ENCODE measurements around the gene RRP12. TPM values are rescaled to one million over a fixed set of nuclear protein-coding genes. Genes with fewer than 3 reads are reported as not detected.

RRP12 gene
- total RNA-seq, 2 experiments from 2014 or later = 99.8 to 110 TPM

GRCh38 chr10:97356918-97357317 is 44.2 kb downstream of the RRP12 start:
- POLR2A ChIA-PET = no interaction called here
- CTCF ChIA-PET = interaction anchor here (1.0 kb wide), 1 partner anchor 83 kb away, joined by 3 read pairs; no protein-coding TSS in a partner anchor

- ChIA-PET CTCF (interaction anchor here (1.0 kb wide), 1 partner anchor 82 kb away, joined by 3 read pairs; no protein-coding TSS in a partner anchor), POLR2A (no interaction called here)
Measured at GRCh38 chr10:97356318-97356914, 44.7 kb downstream of the RRP12 start.

- ChIA-PET CTCF (no interaction called here), POLR2A (no interaction called here)
Measured at GRCh38 chr10:97355571-97355975, 45.6 kb downstream of the RRP12 start.

GRCh38 chr10:97353945-97354344 is 47.2 kb downstream of the RRP12 start:
- CTCF ChIA-PET = no interaction called here
- POLR2A ChIA-PET = interaction anchor here (0.7 kb wide), 1 partner anchor 75 kb away, joined by 5 read pairs; no protein-coding TSS in a partner anchor

GRCh38 chr10:97349752-97350513 is 51.2 kb downstream of the RRP12 start:
- ChIA-PET CTCF (interaction anchor here (0.9 kb wide), 1 partner anchor 10 kb away, joined by 3 read pairs; no protein-coding TSS in a partner anchor), POLR2A (no interaction called here)

- CTCF ChIA-PET = no interaction called here
- POLR2A ChIA-PET = no interaction called here
Measured at GRCh38 chr10:97347317-97347716, 53.8 kb downstream of the RRP12 start.

GRCh38 chr10:97343664-97344063 is 57.5 kb downstream of the RRP12 start:
- ChIA-PET POLR2A (interaction anchor here (0.6 kb wide), 1 partner anchor 38 kb away, joined by 5 read pairs; no protein-coding TSS in a partner anchor), CTCF (interaction anchor here (0.6 to 0.7 kb wide), 2 partner anchors 71 to 119 kb away, joined by 3 to 5 read pairs; no protein-coding TSS in a partner anchor)

- POLR2A ChIA-PET = no interaction called here
- CTCF ChIA-PET = interaction anchor here (1.0 to 1.4 kb wide), 3 partner anchors 9 to 21 kb away, joined by 3 read pairs; no protein-coding TSS in a partner anchor
Measured at GRCh38 chr10:97341416-97341815, 59.7 kb downstream of the RRP12 start.

- CTCF ChIA-PET = no interaction called here
- POLR2A ChIA-PET = no interaction called here
Measured at GRCh38 chr10:97338041-97338440, 63.1 kb downstream of the RRP12 start.

- ChIA-PET CTCF (no interaction called here), POLR2A (no interaction called here)
Measured at GRCh38 chr10:97336942-97337831, 64.0 kb downstream of the RRP12 start.

- CTCF ChIA-PET = no interaction called here
- POLR2A ChIA-PET = no interaction called here
Measured at GRCh38 chr10:97336446-97336845, 64.7 kb downstream of the RRP12 start.

- ChIA-PET POLR2A (interaction anchor here (0.7 kb wide), 1 partner anchor 36 kb away, joined by 3 read pairs; no protein-coding TSS in a partner anchor), CTCF (no interaction called here)
Measured at GRCh38 chr10:97336006-97336405, 65.1 kb downstream of the RRP12 start.

GRCh38 chr10:97335188-97335619 is 65.9 kb downstream of the RRP12 start:
- ChIA-PET POLR2A (interaction anchor here (0.7 to 5.3 kb wide), 2 partner anchors 16 to 37 kb away, joined by 3 to 32 read pairs; partner anchors contain the start of gene FRAT1), CTCF (no interaction called here)

- POLR2A ChIA-PET = interaction anchor here (0.6 to 5.3 kb wide), 3 partner anchors 13 to 51 kb away, joined by 6 to 32 read pairs (median 9); partner anchors contain the start of gene FRAT1
- CTCF ChIA-PET = interaction anchor here (3.5 kb wide), 1 partner anchor 15 kb away, joined by 15 read pairs; the partner anchor contains the start of gene FRAT1
Measured at GRCh38 chr10:97334370-97335175, 66.6 kb downstream of the RRP12 start, which contains the start of gene FRAT2. Gene FRAT2, minus strand, starts transcription at chr10:97334729. Its CDS starts 157 bp downstream, at chr10:97334572.

GRCh38 chr10:97333601-97334369 is 67.4 kb downstream of the RRP12 start:
- ChIA-PET POLR2A (interaction anchor here (1.2 to 5.3 kb wide), 4 partner anchors 12 to 89 kb away, joined by 4 to 32 read pairs (median 7); partner anchors contain the start of genes ARHGAP19 and FRAT1), CTCF (interaction anchor here (1.6 to 3.5 kb wide), 2 partner anchors 14 to 55 kb away, joined by 7 to 15 read pairs; partner anchors contain the start of gene FRAT1)

GRCh38 chr10:97333351-97333600 is 67.9 kb downstream of the RRP12 start:
- ChIA-PET POLR2A (interaction anchor here (1.2 to 5.3 kb wide), 4 partner anchors 11 to 89 kb away, joined by 4 to 32 read pairs (median 7); partner anchors contain the start of genes ARHGAP19 and FRAT1), CTCF (interaction anchor here (1.0 to 3.5 kb wide), 3 partner anchors 8 to 54 kb away, joined by 3 to 15 read pairs (median 7); partner anchors contain the start of gene FRAT1)

- POLR2A ChIA-PET = interaction anchor here (1.2 to 5.3 kb wide), 4 partner anchors 11 to 90 kb away, joined by 4 to 32 read pairs (median 7); partner anchors contain the start of genes ARHGAP19 and FRAT1
- CTCF ChIA-PET = interaction anchor here (1.0 to 3.5 kb wide), 4 partner anchors 8 to 54 kb away, joined by 3 to 15 read pairs (median 6); partner anchors contain the start of gene FRAT1
Measured at GRCh38 chr10:97332591-97333350, 68.4 kb downstream of the RRP12 start.

Measured in activated CD8-positive, alpha-beta memory T cell treated with anti-CD3 and anti-CD28 coated beads for 36 hours (primary cell).